Stomach (tissue), 4 donors: Measurements from ENCODE around the gene SKI.
A peak's percentile ranks its signal among the peaks of the same experiment; 100 is the strongest.

Source experiments
- EP300 ChIP-seq: sonication (generic); formaldehyde crosslinking; IDR thresholded peaks from one replicate; pipeline ENCODE4 v1.6.1; 2017; ENCODE audit warnings: antibody characterized with exemption
- POLR2A ChIP-seq, 4 donors: fragments of 450-650 bp; IDR thresholded peaks; one replicate each; pipeline ENCODE4 v1.6.1; 2016; ENCODE audit warnings: antibody characterized with exemption in 4 of 4, control low read depth in 2 of 4, mild to moderate bottlenecking in 1 of 4, moderate library complexity in 1 of 4
- POLR2AphosphoS5 ChIP-seq, 3 donors: sonication (generic); formaldehyde crosslinking; IDR thresholded peaks; one replicate each; pipeline ENCODE4 v1.6.1; 2016; ENCODE audit warnings: antibody characterized with exemption in 3 of 3
- TF ChIP-seq, protein P1 (sequence below), 7 experiments: fragments of 450-650 bp in 4 of 7; fragments of 200-600 bp in 3 of 7; sonication (generic) in 3 of 7; IDR thresholded peaks; one replicate each; pipeline ENCODE4 v1.5.1; 2016 to 2019; ENCODE audit warnings: antibody characterized with exemption in 7 of 7, control low read depth in 2 of 7, mild to moderate bottlenecking in 1 of 7

DNA sequence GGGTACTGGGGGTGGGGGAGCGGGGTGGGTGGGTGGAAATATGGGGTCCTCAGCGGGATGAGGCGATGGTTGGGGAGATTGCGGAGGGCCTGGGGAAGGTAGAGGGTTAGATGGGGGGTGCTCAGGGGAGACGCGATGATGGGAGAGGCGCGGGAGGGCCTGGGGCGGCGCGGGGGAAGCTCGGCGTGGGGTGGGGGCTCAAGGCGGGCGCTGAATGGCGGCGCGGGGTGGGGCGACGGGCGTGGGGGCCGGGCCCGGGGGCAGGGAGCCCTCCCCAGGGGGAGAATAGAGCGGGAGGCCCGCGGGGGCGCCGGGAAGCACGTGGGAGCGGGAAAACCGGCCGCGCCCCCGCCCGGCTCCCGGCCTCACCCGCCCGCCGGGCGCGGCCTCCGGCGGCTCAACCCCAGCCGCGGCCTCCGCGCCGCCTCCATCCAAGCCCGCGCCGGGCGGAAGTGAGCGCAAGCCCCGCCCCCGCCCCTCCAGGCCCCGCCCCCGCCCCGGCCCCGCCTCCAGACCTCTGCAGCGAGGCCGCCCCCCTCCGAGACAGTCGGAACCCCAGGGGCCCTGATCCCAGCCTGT, 33.7 kb upstream of the SKI start, which contains the start of gene FAAP20:
- TF ChIP-seq, protein P1, sequence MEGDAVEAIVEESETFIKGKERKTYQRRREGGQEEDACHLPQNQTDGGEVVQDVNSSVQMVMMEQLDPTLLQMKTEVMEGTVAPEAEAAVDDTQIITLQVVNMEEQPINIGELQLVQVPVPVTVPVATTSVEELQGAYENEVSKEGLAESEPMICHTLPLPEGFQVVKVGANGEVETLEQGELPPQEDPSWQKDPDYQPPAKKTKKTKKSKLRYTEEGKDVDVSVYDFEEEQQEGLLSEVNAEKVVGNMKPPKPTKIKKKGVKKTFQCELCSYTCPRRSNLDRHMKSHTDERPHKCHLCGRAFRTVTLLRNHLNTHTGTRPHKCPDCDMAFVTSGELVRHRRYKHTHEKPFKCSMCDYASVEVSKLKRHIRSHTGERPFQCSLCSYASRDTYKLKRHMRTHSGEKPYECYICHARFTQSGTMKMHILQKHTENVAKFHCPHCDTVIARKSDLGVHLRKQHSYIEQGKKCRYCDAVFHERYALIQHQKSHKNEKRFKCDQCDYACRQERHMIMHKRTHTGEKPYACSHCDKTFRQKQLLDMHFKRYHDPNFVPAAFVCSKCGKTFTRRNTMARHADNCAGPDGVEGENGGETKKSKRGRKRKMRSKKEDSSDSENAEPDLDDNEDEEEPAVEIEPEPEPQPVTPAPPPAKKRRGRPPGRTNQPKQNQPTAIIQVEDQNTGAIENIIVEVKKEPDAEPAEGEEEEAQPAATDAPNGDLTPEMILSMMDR (IDR thresholded peaks at IDR 0.05), result no peak
- TF ChIP-seq POLR2A (IDR thresholded peaks at IDR 0.05) (no peak), EP300 (no peak), POLR2AphosphoS5 (IDR thresholded peaks at IDR 0.05) (peak in 1 of 3 donors; percentile 29)
